HUES64 (cell line): Measurements from ENCODE around the gene ACTR8.

Source experiments
- H3K27ac ChIP-seq: 2 replicates; pipeline ENCODE4 v1.7.0; 2013; ENCODE audit warnings: low read depth, low read length, inconsistent platforms
- H3K27me3 ChIP-seq: 2 replicates; pipeline ENCODE4 v1.6.1; 2013; ENCODE audit warnings: mild to moderate bottlenecking, low read length; ENCODE audit not compliant: insufficient read depth
- H3K36me3 ChIP-seq: 2 replicates; pipeline ENCODE4 v1.6.1; 2013; ENCODE audit warnings: mild to moderate bottlenecking, low read length; ENCODE audit not compliant: insufficient read depth
- H3K4me1 ChIP-seq: 2 replicates; pipeline ENCODE4 v1.6.1; 2013; ENCODE audit warnings: mild to moderate bottlenecking, low read length, moderate library complexity; ENCODE audit not compliant: insufficient read depth
- H3K4me3 ChIP-seq: 2 replicates; pipeline ENCODE4 v1.5.1; 2013; ENCODE audit warnings: mild to moderate bottlenecking, low read length, moderate library complexity
- H3K9ac ChIP-seq: 2 replicates; pipeline ENCODE4 v1.6.1; 2013; ENCODE audit warnings: mild to moderate bottlenecking, low read depth, low read length
- H3K9me3 ChIP-seq: 2 replicates; pipeline ENCODE4 v1.6.1; 2013; ENCODE audit warnings: low read depth, low read length; ENCODE audit not compliant: insufficient read depth
- WGBS: fragments of 150-250, 120-280 bp; methylation state at CpG from one replicate; pipeline ENCODE4 v1.1.7; 2013; ENCODE audit warnings: missing lambda C conversion rate; 5-methylcytosine and 5-hydroxymethylcytosine counted together

Gene ACTR8

GRCh38 chr3:53820756-53821580, 61.0 kb downstream of the ACTR8 start:
- Histone ChIP-seq H3K9me3 (no peaks in the 10 kb centered on the region), H3K4me1 (no peaks in the 10 kb centered on the region), H3K27me3 (no peaks in the 10 kb centered on the region), H3K4me3 (no peak overlapping the region), H3K36me3 (peaks cover 29% of the 10 kb centered on the region), H3K27ac (no peak overlapping the region), H3K9ac (no peak overlapping the region)
- WGBS, result 93% methylated on average over 21 of the region's 21 CpGs

- Histone ChIP-seq H3K9me3 (no peaks in the 10 kb centered on the region), H3K9ac (no peak overlapping the region), H3K36me3 (peaks cover 32% of the 10 kb centered on the region), H3K27ac (no peak overlapping the region), H3K4me1 (no peaks in the 10 kb centered on the region), H3K27me3 (no peaks in the 10 kb centered on the region), H3K4me3 (no peak overlapping the region)
- WGBS, result 97% methylated on average over 5 of the region's 5 CpGs
Observed at GRCh38 chr3:53820084-53820483, 61.9 kb downstream of the ACTR8 start.

GRCh38 chr3:53819163-53819868, 62.6 kb downstream of the ACTR8 start:
- H3K9ac ChIP-seq, result no peak overlapping the region
- 96% methylated on average over 14 of the region's 14 CpGs for WGBS
- H3K4me3 ChIP-seq, result no peak overlapping the region
- H3K36me3 ChIP-seq, result peaks cover 32% of the 10 kb centered on the region
- H3K27me3 ChIP-seq, result no peaks in the 10 kb centered on the region
- H3K9me3 ChIP-seq, result no peaks in the 10 kb centered on the region
- H3K27ac ChIP-seq, result no peak overlapping the region
- no peaks in the 10 kb centered on the region for H3K4me1 ChIP-seq

- H3K9me3 ChIP-seq, result no peaks in the 10 kb centered on the region
- H3K27me3 ChIP-seq, result no peaks in the 10 kb centered on the region
- H3K27ac ChIP-seq, result no peak overlapping the region
- no peak overlapping the region for H3K4me3 ChIP-seq
- H3K36me3 ChIP-seq, result peaks cover 32% of the 10 kb centered on the region
- WGBS, result 91% methylated on average over 14 of the region's 14 CpGs
- no peaks in the 10 kb centered on the region for H3K4me1 ChIP-seq
- no peak overlapping the region for H3K9ac ChIP-seq
Observed at GRCh38 chr3:53818221-53819162, 63.5 kb downstream of the ACTR8 start.

DNA sequence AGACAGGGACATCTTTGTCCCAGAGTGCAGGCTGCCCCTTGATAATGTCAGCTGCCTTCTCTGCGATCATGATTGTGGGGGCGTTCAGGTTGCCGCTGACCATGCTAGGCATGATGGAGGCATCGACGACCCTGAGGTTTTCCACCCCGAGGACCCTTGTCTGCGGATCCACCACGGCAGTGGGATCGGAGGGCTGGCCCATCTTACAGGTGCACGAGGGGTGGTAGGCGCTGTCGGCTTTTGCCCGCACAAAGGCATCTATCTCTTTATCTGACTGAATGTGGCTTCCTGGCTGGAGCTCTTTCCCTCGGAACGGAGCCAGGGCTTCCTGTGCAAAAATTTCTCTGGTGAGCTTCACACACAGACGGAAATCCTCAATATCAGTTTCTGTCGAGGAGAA, 64.1 kb downstream of the ACTR8 start:
- peaks cover 32% of the 10 kb centered on the region for H3K36me3 ChIP-seq

DNA sequence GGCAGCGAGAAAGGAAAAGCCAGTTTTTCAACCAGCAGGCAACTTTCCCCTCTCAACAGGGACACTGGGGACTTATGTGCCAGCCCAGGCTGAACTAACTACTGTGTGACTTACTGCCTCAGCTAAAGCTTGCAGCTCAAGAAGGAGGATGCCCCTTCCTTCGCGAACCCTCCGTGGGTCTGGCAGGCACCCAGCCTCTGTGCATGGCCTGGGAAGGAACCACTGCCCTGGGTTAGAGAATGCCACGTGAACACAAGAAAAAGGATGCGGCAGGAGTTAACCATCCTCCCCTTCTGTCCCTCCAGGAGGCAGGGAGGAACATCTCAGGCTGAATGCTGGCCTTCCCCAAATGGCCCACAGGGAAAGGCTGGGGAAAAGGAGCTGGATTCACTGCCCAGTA, 64.7 kb downstream of the ACTR8 start:
- Histone ChIP-seq H3K4me1 (no peaks in the 10 kb centered on the region), H3K36me3 (peaks cover 32% of the 10 kb centered on the region), H3K9me3 (no peaks in the 10 kb centered on the region), H3K27me3 (no peaks in the 10 kb centered on the region), H3K27ac (no peak overlapping the region), H3K9ac (no peak overlapping the region), H3K4me3 (no peak overlapping the region)
- 98% methylated on average over 6 of the region's 6 CpGs for WGBS

More for the DNA sequence above, 64.1 kb downstream of the ACTR8 start:
- H3K4me3 ChIP-seq, result no peak overlapping the region
- no peak overlapping the region for H3K27ac ChIP-seq
- H3K27me3 ChIP-seq, result no peaks in the 10 kb centered on the region
- H3K9ac ChIP-seq, result no peak overlapping the region
- WGBS, result 95% methylated on average over 17 of the region's 17 CpGs
- no peaks in the 10 kb centered on the region for H3K4me1 ChIP-seq
- H3K9me3 ChIP-seq, result no peaks in the 10 kb centered on the region
